ENCODE results near the gene NFAT5. TPM values are rescaled to one million over a fixed set of nuclear protein-coding genes. Genes with fewer than 3 reads are reported as not detected.

Gene NFAT5
- total RNA-seq, 1 experiment from 2014 or later: 21.0 TPM

DNA sequence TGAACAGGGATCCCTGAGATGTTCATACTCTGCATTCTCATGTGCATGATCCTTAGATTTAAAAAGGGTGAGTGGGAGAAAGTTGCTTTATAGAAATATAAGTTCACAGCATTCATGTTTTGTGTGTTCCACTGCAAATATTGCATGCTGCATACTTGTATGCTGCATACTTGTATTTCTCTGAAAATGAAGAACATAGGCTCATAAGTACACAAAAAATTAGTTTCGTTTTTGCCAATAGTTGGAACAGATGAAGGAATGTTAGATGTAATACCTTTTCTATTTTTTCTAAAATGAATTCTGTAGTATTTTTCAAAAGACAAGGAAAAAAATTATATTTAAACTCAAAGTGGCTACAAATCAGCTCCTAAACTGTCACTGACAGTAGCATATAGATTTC lies 79.0 kb downstream of the NFAT5 start:
- Mint-ChIP-seq H3K27me3 (ENCODE audit: low read depth) (no peaks in the 10 kb centered on the region), H3K27ac (no peak overlapping the region), H3K9me3 (no peaks in the 10 kb centered on the region), H3K4me1 (no peaks in the 10 kb centered on the region), H3K4me3 (no peak overlapping the region), H3K36me3 (ENCODE audit: insufficient read depth in 1 of 3, low read depth in 3 of 3) (peaks cover 8% of the 10 kb centered on the region in 3 experiments; a peak in 6 of 7 replicates)
- no peaks in the 10 kb centered on the region for H3K27me3 ChIP-seq (ENCODE audit: insufficient read depth, low read length)
- H4K91ac ChIP-seq (ENCODE audit: insufficient read length, low read depth, low read length): no peak overlapping the region
- H2AK5ac ChIP-seq (ENCODE audit: insufficient read length, low read length): no peak overlapping the region
- no peak overlapping the region for H3K9ac ChIP-seq (ENCODE audit: extremely low read depth, insufficient read length, low read length)
- no peak overlapping the region for H2BK12ac ChIP-seq (ENCODE audit: insufficient read length, low read depth, low read length)
- H2BK20ac ChIP-seq (ENCODE audit: low read depth, low read length, poor library complexity, severe bottlenecking): no peak overlapping the region
- no peak overlapping the region for H3T11ph ChIP-seq (ENCODE audit: low read length)
- H4K8ac ChIP-seq (replicated peaks; ENCODE audit: insufficient read length, low read depth, low read length): no peak overlapping the region
- no peak overlapping the region for H3K4me2 ChIP-seq (ENCODE audit: insufficient read depth, insufficient read length, low read length)
- H2BK15ac ChIP-seq (ENCODE audit: low read depth, low read length): no peak overlapping the region
- H3K27ac ChIP-seq (ENCODE audit: insufficient read length, low read depth, low read length): no peak overlapping the region
- no peak overlapping the region for H3K23ac ChIP-seq (ENCODE audit: insufficient read length, low read depth, low read length)
- no peaks in the 10 kb centered on the region for H3K9me3 ChIP-seq (ENCODE audit: control insufficient read depth, low read depth, low read length)
- TF ChIP-seq, protein P1, sequence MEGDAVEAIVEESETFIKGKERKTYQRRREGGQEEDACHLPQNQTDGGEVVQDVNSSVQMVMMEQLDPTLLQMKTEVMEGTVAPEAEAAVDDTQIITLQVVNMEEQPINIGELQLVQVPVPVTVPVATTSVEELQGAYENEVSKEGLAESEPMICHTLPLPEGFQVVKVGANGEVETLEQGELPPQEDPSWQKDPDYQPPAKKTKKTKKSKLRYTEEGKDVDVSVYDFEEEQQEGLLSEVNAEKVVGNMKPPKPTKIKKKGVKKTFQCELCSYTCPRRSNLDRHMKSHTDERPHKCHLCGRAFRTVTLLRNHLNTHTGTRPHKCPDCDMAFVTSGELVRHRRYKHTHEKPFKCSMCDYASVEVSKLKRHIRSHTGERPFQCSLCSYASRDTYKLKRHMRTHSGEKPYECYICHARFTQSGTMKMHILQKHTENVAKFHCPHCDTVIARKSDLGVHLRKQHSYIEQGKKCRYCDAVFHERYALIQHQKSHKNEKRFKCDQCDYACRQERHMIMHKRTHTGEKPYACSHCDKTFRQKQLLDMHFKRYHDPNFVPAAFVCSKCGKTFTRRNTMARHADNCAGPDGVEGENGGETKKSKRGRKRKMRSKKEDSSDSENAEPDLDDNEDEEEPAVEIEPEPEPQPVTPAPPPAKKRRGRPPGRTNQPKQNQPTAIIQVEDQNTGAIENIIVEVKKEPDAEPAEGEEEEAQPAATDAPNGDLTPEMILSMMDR (conservative IDR thresholded peaks at IDR 0.05): no peak
- no peak overlapping the region for H3K14ac ChIP-seq (ENCODE audit: insufficient read depth, low read length)
- no peak overlapping the region for H3K56ac ChIP-seq (ENCODE audit: insufficient read length, low read depth, low read length)
- no peak overlapping the region for H4K5ac ChIP-seq (ENCODE audit: insufficient read length, low read depth, low read length)
- H3K79me1 ChIP-seq (ENCODE audit: insufficient read depth, low read depth, low read length, poor library complexity, severe bottlenecking): no peaks in the 10 kb centered on the region
- no peaks in the 10 kb centered on the region for H3K79me2 ChIP-seq (ENCODE audit: insufficient read depth, low read length)
- DNase-seq: no peak
- no peak overlapping the region for H3K4ac ChIP-seq (ENCODE audit: low read depth, low read length)
- no CpG with 5 or more reads among the region's 1 CpG for WGBS (ENCODE audit: extremely low coverage, insufficient read length, low lambda C conversion rate)
- H2BK5ac ChIP-seq (ENCODE audit: insufficient read length, low read length): no peak overlapping the region
- no peak overlapping the region for H3K18ac ChIP-seq (ENCODE audit: insufficient read length, low read depth, low read length)
- H4K20me1 ChIP-seq (ENCODE audit: control insufficient read depth, insufficient read depth, insufficient read length): no peaks in the 10 kb centered on the region
- no peak overlapping the region for H2AFZ ChIP-seq (ENCODE audit: low read length)
- no peaks in the 10 kb centered on the region for H3K23me2 ChIP-seq (ENCODE audit: insufficient read length, low read depth, low read length, poor library complexity, severe bottlenecking)
- no peaks in the 10 kb centered on the region for H3K4me1 ChIP-seq (ENCODE audit: insufficient read depth, low read length)
- no peak overlapping the region for H2BK120ac ChIP-seq (ENCODE audit: low read depth, low read length, poor library complexity, severe bottlenecking)

Measured in H9 (cell line).